Thyroid gland (tissue), 4 donors: ENCODE results near the gene REPS1. TPM values are rescaled to one million over a fixed set of nuclear protein-coding genes. Genes with fewer than 3 reads are reported as not detected.

Experiments
- DNase-seq, 2 donors: peaks; one replicate each; pipeline ENCODE4 v3.0.0-alpha.2; 2019
- H3K27ac ChIP-seq, 3 donors: fragments of 200-600 bp; sonication (generic); 1 replicate in 2 of 3; 2 replicates in 1 of 3; pipeline ENCODE4 v1.5.1; 2016 to 2019; ENCODE audit warnings: mild to moderate bottlenecking in 1 of 3, moderate library complexity in 1 of 3
- H3K27me3 ChIP-seq: fragments of 200-600 bp; sonication (generic); one replicate; pipeline ENCODE4 v1.5.1; 2019
- H3K36me3 ChIP-seq, 2 donors: fragments of 200-600 bp; sonication (generic); one replicate each; pipeline ENCODE4 v1.5.1; 2016 to 2019
- H3K4me1 ChIP-seq, 2 donors: fragments of 200-600 bp; sonication (generic); one replicate each; pipeline ENCODE4 v1.5.1; 2017 to 2019
- H3K4me3 ChIP-seq, 3 donors: fragments of 200-600 bp; sonication (generic); replicated peaks in 1 of 3; 1 replicate in 2 of 3; 2 replicates in 1 of 3; pipeline ENCODE4 v1.5.1; 2016; ENCODE audit warnings: mild to moderate bottlenecking in 1 of 3
- H3K9me3 ChIP-seq: fragments of 200-600 bp; sonication (generic); one replicate; pipeline ENCODE4 v1.5.1; 2017
- POLR2A ChIP-seq, 2 donors: fragments of 450-650 bp; IDR thresholded peaks; one replicate each; pipeline ENCODE4 v1.6.1; 2017; ENCODE audit warnings: antibody characterized with exemption in 2 of 2, mild to moderate bottlenecking in 2 of 2, moderate library complexity in 1 of 2
- WGBS, 2 donors: methylation state at CpG; one replicate each; pipeline ENCODE4 v1.1.5; 2017; 5-methylcytosine and 5-hydroxymethylcytosine counted together
- intact Hi-C: fragments of 100-400 bp; cut with DNase I; formaldehyde crosslinking; loops from one replicate; pipeline ENCODE4 v1.15.1; 2023
- total RNA-seq, 4 donors: library from RNA; depleted of rRNA; stranded (reverse); fragments of >200 nt; gene quantifications; one replicate each; pipeline ENCODE4 v1.2.3, GENCODE V29; 2016
- TF ChIP-seq, protein P1 (sequence below), 6 experiments: fragments of 200-600 bp in 3 of 6; fragments of 450-650 bp in 3 of 6; sonication (generic) in 3 of 6; IDR thresholded peaks; one replicate each; pipeline ENCODE4 v1.5.1; 2016 to 2019; ENCODE audit warnings: antibody characterized with exemption in 6 of 6, mild to moderate bottlenecking in 2 of 6, inconsistent platforms in 1 of 6, moderate library complexity in 1 of 6

REPS1 gene
- total RNA-seq, 4 donors from 2014 or later = 51.5 to 93.9 (median 66.1) TPM

DNA sequence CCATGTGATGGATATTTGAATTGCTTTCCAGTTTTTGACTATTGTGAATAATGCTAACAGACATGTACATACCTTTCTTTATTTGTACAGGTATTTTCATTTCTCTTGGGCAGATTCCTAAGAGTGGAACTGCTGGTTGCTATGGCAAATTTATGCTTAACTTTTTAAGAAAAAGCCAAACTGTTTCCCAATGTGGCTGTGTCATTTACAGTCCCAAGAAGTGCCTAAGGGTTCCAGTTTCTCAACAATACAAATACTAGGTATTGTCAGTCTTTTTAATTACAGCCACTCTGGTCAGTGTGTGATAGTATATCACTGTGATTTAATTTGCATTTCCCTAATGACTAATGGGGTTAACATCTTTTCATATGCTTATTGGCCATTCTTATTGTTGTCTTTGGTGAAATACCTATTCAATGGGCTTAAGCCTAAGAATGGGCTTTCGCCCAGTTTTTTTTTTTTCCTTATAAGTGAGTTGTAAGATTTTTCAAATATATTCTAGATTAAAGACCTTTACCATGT lies 10.3 kb downstream of the REPS1 start:
- Histone ChIP-seq H3K27me3 (no peaks in the 10 kb centered on the region), H3K36me3 (no peaks in the 10 kb centered on the region), H3K27ac (no peak overlapping the region), H3K4me3 (no peak overlapping the region), H3K4me1 (peaks cover 10 to 18% of the 10 kb centered on the region in 2 donors), H3K9me3 (no peaks in the 10 kb centered on the region)
- intact Hi-C loops = no loop called here
- no peak for DNase-seq
- 93 to 98% methylated on average over 1 of the region's 1 CpG for WGBS, 2 donors
- no peak for TF ChIP-seq POLR2A (IDR thresholded peaks at IDR 0.05)
- TF ChIP-seq, protein P1, sequence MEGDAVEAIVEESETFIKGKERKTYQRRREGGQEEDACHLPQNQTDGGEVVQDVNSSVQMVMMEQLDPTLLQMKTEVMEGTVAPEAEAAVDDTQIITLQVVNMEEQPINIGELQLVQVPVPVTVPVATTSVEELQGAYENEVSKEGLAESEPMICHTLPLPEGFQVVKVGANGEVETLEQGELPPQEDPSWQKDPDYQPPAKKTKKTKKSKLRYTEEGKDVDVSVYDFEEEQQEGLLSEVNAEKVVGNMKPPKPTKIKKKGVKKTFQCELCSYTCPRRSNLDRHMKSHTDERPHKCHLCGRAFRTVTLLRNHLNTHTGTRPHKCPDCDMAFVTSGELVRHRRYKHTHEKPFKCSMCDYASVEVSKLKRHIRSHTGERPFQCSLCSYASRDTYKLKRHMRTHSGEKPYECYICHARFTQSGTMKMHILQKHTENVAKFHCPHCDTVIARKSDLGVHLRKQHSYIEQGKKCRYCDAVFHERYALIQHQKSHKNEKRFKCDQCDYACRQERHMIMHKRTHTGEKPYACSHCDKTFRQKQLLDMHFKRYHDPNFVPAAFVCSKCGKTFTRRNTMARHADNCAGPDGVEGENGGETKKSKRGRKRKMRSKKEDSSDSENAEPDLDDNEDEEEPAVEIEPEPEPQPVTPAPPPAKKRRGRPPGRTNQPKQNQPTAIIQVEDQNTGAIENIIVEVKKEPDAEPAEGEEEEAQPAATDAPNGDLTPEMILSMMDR (IDR thresholded peaks at IDR 0.05) = no peak

DNA sequence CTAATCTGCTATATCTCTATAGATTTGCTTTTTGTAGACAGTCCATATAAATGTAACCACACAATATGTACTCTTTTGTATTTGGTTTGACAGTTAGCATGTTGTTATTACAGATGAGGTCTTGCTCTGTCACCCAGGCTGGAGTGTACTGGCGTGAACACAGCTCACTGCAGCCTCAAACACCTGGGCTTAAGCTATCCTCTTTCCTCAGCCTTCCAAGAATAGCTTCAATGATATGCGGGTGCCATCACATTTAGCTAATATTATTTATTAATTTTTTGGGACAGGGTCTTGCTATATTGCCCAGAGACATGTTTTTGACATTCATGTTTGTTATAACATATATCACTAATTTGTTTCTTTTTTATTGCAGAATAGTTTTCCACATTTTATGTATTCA lies 10.8 kb downstream of the REPS1 start:
- intact Hi-C loops = no loop called here
- H3K4me1 ChIP-seq = peaks cover 8 to 22% of the 10 kb centered on the region in 2 donors

DNA sequence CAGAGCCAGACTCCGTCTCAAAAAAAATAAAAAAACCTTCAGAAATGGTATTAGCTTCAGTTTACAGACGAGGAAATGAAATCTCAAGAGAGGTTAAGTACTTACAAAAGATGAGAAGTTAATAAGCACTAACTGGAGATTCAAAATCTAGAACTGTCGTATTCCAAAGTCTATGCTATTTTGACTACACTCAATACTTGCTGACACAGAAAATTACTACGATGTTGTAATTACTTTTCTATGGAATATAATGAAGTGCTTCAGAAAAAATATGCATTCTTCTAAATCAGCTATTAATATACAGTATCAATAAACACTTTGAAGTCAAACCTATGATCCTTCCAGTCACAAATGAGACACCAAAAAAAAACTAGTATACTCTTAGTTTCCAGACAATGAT lies 12.2 kb downstream of the REPS1 start:
- Histone ChIP-seq H3K9me3 (no peaks in the 10 kb centered on the region), H3K27ac (no peak overlapping the region), H3K27me3 (no peaks in the 10 kb centered on the region), H3K4me3 (no peak overlapping the region), H3K4me1 (peaks cover 14 to 30% of the 10 kb centered on the region in 2 donors), H3K36me3 (no peaks in the 10 kb centered on the region)
- TF ChIP-seq, protein P1 (IDR thresholded peaks at IDR 0.05) = no peak
- TF ChIP-seq POLR2A (IDR thresholded peaks at IDR 0.05) = no peak
- DNase-seq = no peak
- intact Hi-C loops = no loop called here
- whole genome bisulfite sequencing, 2 donors = 79 to 86% methylated on average over 4 of the region's 4 CpGs

More for the DNA sequence above, 10.8 kb downstream of the REPS1 start:
- no peak overlapping the region for H3K4me3 ChIP-seq
- WGBS, 2 donors = 91 to 96% methylated on average over 2 of the region's 2 CpGs
- H3K9me3 ChIP-seq = no peaks in the 10 kb centered on the region
- no peaks in the 10 kb centered on the region for H3K36me3 ChIP-seq
- TF ChIP-seq, protein P1 (IDR thresholded peaks at IDR 0.05) = no peak
- TF ChIP-seq POLR2A (IDR thresholded peaks at IDR 0.05) = no peak
- no peak overlapping the region for H3K27ac ChIP-seq
- no peak for DNase-seq
- no peaks in the 10 kb centered on the region for H3K27me3 ChIP-seq

DNA sequence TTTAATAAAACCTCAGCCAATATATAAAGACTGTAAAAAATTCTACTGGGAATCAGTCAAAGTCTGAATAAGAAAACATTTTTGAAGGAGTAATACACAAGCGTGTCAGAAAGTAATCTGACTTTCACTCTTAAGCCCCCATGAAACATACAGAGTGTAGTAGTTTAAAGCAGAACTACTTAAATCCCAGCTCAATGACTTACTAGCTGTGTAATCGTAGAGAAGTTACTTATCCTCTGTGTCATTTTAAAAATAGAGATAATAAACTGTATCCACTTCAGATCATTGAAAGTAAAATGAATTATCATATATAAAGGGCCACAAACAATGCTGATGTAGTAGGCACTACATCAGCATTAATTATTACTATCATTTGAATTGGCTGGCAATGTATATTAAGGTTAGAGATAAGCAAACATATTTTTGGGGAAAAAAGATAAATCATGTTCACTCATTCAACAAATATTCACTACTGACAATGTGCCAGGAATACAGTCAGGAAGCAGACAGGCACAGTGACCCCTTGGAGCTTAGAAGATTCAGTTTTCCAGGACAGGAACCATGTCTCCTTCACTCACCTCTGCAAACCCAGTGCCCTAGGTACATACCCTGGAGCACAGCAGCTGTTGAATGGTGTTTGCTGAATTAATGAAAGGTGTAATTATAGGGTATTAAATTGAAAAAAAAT lies 14.4 kb downstream of the REPS1 start:
- Histone ChIP-seq H3K36me3 (no peaks in the 10 kb centered on the region), H3K27ac (no peak overlapping the region), H3K4me1 (peaks cover 15 to 35% of the 10 kb centered on the region in 2 donors), H3K9me3 (no peaks in the 10 kb centered on the region), H3K27me3 (no peaks in the 10 kb centered on the region), H3K4me3 (no peak overlapping the region)
- TF ChIP-seq POLR2A (IDR thresholded peaks at IDR 0.05) = no peak
- TF ChIP-seq, protein P1 (IDR thresholded peaks at IDR 0.05) = no peak
- intact Hi-C loops = no loop called here
- 24 to 44% methylated on average over 2 of the region's 2 CpGs for WGBS, 2 donors
- DNase-seq = no peak

DNA sequence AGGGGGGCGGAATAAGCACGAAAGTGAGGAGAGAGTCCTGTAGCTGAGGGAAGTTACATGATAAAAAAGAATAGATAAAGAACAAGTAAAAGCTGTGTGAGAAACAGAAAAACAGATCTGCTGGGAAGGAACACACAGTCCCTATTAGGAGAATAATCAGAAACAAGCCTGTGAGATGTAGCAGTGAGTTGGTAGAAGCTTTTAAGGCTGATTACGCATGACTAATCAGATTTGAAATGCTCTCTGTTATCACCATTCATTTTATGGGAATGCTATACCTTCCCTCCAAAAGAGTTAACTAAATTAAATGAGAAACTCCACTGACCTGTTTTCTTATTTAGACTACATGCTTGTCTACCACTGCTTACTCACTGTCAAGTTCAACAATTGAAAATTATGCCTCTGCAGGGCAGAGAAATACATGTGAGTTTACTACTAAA lies 15.8 kb downstream of the REPS1 start:
- Histone ChIP-seq H3K4me3 (no peak overlapping the region), H3K36me3 (no peaks in the 10 kb centered on the region), H3K4me1 (peaks cover 15 to 35% of the 10 kb centered on the region in 2 donors), H3K27ac (no peak overlapping the region), H3K9me3 (no peaks in the 10 kb centered on the region), H3K27me3 (no peaks in the 10 kb centered on the region)
- WGBS, 2 donors = 92 to 93% methylated on average over 3 of the region's 3 CpGs
- TF ChIP-seq, protein P1 (IDR thresholded peaks at IDR 0.05) = no peak
- TF ChIP-seq POLR2A (IDR thresholded peaks at IDR 0.05) = no peak
- intact Hi-C loops = no loop called here
- DNase-seq = no peak
